GM23248 (cell line): ENCODE measurements around the gene MAPK11.

Experiments used
- EZH2 ChIP-seq: fragments of 200-600 bp; sonication (generic); IDR thresholded peaks from 2 replicates; pipeline ENCODE4 v1.6.1; 2018; ENCODE audit warnings: antibody characterized with exemption, mild to moderate bottlenecking; ENCODE audit not compliant: insufficient read depth, poor library complexity, severe bottlenecking
- EZH2phosphoT487 ChIP-seq: fragments of 200-600 bp; sonication (generic); IDR thresholded peaks from 2 replicates; pipeline ENCODE4 v1.6.1; 2018; ENCODE audit warnings: antibody characterized with exemption, moderate library complexity, mild to moderate bottlenecking, low read depth; ENCODE audit not compliant: insufficient read depth

DNA sequence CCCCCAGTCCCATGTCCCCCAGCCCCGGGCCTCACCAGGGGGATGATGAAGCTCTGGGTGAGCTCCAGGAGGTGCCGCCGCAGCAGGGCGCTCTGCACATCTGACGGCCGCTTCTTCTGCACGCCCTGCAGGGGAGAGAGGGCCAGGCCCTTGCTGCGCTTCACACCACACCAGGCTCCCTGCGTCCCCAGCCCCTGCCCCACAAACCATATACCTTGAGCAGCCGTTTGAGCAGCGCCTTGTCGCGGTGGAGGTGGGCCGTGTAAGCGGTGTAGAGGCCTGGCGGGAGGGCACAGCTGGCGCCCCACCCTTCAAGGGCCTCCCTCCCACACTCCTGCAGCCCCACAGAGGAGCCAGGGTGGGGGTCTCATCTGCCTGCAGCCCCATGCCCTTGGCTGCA lies 43.4 kb upstream of the MAPK11 start:
- TF ChIP-seq EZH2phosphoT487, result no peak
- TF ChIP-seq EZH2, result no peak
